ENCODE results near the gene PODN. TPM values are rescaled to one million over a fixed set of nuclear protein-coding genes. Genes with fewer than 3 reads are reported as not detected.

The PODN gene
- total RNA-seq, 2 experiments from 2014 or later: not detected

- POLR2A ChIA-PET: interaction anchor here (0.8 kb wide), 1 partner anchor 12 kb away, joined by 3 read pairs; no protein-coding TSS in a partner anchor
- no peak for DNase-seq
- H3K27me3 Mint-ChIP-seq: no peaks in the 10 kb centered on the region
- no peak for ATAC-seq
- CTCF ChIA-PET: interaction anchor here (0.9 kb wide), 1 partner anchor 29 kb away, joined by 3 read pairs; no protein-coding TSS in a partner anchor
- TF ChIP-seq, protein P1, sequence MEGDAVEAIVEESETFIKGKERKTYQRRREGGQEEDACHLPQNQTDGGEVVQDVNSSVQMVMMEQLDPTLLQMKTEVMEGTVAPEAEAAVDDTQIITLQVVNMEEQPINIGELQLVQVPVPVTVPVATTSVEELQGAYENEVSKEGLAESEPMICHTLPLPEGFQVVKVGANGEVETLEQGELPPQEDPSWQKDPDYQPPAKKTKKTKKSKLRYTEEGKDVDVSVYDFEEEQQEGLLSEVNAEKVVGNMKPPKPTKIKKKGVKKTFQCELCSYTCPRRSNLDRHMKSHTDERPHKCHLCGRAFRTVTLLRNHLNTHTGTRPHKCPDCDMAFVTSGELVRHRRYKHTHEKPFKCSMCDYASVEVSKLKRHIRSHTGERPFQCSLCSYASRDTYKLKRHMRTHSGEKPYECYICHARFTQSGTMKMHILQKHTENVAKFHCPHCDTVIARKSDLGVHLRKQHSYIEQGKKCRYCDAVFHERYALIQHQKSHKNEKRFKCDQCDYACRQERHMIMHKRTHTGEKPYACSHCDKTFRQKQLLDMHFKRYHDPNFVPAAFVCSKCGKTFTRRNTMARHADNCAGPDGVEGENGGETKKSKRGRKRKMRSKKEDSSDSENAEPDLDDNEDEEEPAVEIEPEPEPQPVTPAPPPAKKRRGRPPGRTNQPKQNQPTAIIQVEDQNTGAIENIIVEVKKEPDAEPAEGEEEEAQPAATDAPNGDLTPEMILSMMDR (IDR thresholded peaks at IDR 0.05): no peak
- H3K9me3 Mint-ChIP-seq: no peaks in the 10 kb centered on the region
- H3K36me3 Mint-ChIP-seq (ENCODE audit: low read depth): no peaks in the 10 kb centered on the region
- no peak overlapping the region for H3K4me3 Mint-ChIP-seq
- H3K4me1 Mint-ChIP-seq (ENCODE audit: low read depth): peaks cover 15% of the 10 kb centered on the region
- intact Hi-C loops (cut with micrococcal nuclease): no loop called here
- no peak overlapping the region for H3K27ac Mint-ChIP-seq
Measured at GRCh38 chr1:53108646-53109580, 46.9 kb downstream of the PODN start.

DNA sequence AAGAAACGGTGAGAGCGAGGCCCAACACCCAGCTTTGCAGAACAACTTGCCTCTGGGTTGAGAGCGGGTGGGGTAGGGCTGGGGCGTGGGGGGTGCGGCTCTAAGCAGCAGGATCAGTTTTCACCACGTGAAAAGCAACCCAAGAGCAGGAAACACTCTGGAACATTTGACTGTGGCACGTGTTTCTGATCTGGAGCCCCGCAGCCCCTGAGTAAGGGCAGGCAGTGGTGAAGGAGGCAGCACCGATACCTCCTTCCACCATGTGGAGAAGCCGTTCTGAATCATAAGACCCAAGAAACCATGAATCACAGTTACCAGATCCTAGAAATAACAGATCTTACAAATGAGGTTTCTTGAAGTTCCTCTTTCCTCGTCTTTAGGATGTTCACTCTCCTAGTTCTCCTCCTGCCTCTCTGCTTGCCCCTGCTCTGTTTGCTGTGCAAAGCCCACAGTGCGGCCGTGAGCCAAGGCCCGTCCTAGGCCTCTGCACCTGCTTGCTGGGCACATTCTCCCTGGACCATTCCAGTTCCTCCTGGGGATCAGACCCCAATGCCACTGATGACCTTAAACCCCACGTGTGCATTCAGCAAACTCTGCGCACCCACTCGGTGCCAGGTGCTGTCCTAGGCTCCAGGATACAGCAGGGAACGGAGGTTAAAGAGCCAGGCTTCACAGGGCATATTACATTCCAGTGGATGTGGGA, 48.5 kb downstream of the PODN start:
- no peak overlapping the region for H3K4me3 Mint-ChIP-seq
- H3K4me1 Mint-ChIP-seq (ENCODE audit: low read depth): peaks cover 15% of the 10 kb centered on the region
- ATAC-seq: peak; percentile 69
- peak; percentile 20 for DNase-seq
- ChIA-PET POLR2A (no interaction called here), CTCF (no interaction called here)
- no peaks in the 10 kb centered on the region for H3K27me3 Mint-ChIP-seq
- intact Hi-C loops (cut with micrococcal nuclease): no loop called here
- H3K36me3 Mint-ChIP-seq (ENCODE audit: low read depth): no peaks in the 10 kb centered on the region
- no peak overlapping the region for H3K27ac Mint-ChIP-seq
- TF ChIP-seq, protein P1 (IDR thresholded peaks at IDR 0.05): no peak
- H3K9me3 Mint-ChIP-seq: no peaks in the 10 kb centered on the region

- ATAC-seq (peak; percentile 13), DNase-seq (no peak)
- Mint-ChIP-seq H3K4me1 (ENCODE audit: low read depth) (peaks cover 15% of the 10 kb centered on the region), H3K36me3 (ENCODE audit: low read depth) (no peaks in the 10 kb centered on the region), H3K27ac (no peak overlapping the region), H3K27me3 (no peaks in the 10 kb centered on the region), H3K9me3 (no peaks in the 10 kb centered on the region), H3K4me3 (no peak overlapping the region)
- ChIA-PET CTCF (no interaction called here), POLR2A (interaction anchor here (0.8 to 1.1 kb wide), 2 partner anchors 11 to 21 kb away, joined by 3 read pairs; no protein-coding TSS in a partner anchor)
- TF ChIP-seq, protein P1 (IDR thresholded peaks at IDR 0.05): no peak
- intact Hi-C loops (cut with micrococcal nuclease): no loop called here
Measured at GRCh38 chr1:53111073-53111556, 49.1 kb downstream of the PODN start.

- ChIA-PET CTCF (no interaction called here), POLR2A (interaction anchor here (0.8 to 1.1 kb wide), 2 partner anchors 10 to 21 kb away, joined by 3 read pairs; no protein-coding TSS in a partner anchor)
- H3K9me3 Mint-ChIP-seq: no peaks in the 10 kb centered on the region
Measured at GRCh38 chr1:53111693-53112092, 49.7 kb downstream of the PODN start.

More at GRCh38 chr1:53111693-53112092, 49.7 kb downstream of the PODN start:
- intact Hi-C loops (cut with micrococcal nuclease): no loop called here
- H3K36me3 Mint-ChIP-seq (ENCODE audit: low read depth): no peaks in the 10 kb centered on the region
- ATAC-seq: no peak
- no peaks in the 10 kb centered on the region for H3K27me3 Mint-ChIP-seq
- TF ChIP-seq, protein P1 (IDR thresholded peaks at IDR 0.05): no peak
- no peak for DNase-seq
- no peak overlapping the region for H3K27ac Mint-ChIP-seq
- H3K4me3 Mint-ChIP-seq: no peak overlapping the region
- H3K4me1 Mint-ChIP-seq (ENCODE audit: low read depth): peaks cover 15% of the 10 kb centered on the region
